GM18520 (cell line): Measurements from ENCODE around the gene HSD11B2.

ENCODE experiments used
- ATAC-seq: cut with Tn5 transposase; IDR thresholded peaks from one replicate; pipeline ENCODE4 v1.9.1; 2021; ENCODE audit not compliant: unreplicated experiment

HSD11B2 gene

GRCh38 chr16:67430977-67431774, at the start of gene HSD11B2:
Gene HSD11B2, plus strand, starts transcription at chr16:67431121. Its CDS starts 128 bp downstream, at chr16:67431249.
- no peak for ATAC-seq

- ATAC-seq: no peak
These were observed 47.6 kb upstream of the HSD11B2 start for GRCh38 chr16:67383284-67383683.

GRCh38 chr16:67384778-67385510, 46.0 kb upstream of the HSD11B2 start:
- no peak for ATAC-seq

GRCh38 chr16:67386861-67387455, 44.0 kb upstream of the HSD11B2 start:
- ATAC-seq: no peak

DNA sequence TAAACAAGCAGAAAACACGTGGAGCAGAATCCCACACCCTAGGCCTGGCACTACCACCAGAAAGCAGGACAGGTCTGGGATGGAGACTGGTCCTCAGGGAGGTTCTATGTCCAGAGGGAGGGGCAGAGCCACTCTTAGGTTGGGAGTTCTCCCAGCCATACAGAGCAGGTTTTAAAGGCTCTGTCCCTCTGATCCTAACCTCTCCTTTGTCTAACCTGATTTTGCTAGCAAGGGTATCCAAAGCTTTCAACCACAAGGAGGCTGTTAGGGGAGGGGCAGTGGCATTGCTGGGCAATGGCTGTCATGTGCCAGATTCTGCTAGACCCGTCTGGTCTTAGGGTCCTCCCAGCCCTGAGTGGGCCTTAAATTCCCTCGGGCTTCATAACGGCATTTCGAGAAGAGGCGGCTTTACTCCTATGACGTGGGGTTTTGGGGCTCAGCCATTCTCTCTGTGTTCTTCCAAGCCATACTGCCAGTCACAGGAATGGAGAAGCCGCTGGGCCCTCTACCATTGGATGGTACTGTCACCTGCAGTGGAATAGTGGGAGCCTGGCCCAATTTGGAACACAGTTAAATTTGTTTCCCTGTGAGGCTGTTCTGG, 43.3 kb upstream of the HSD11B2 start:
- no peak for ATAC-seq

DNA sequence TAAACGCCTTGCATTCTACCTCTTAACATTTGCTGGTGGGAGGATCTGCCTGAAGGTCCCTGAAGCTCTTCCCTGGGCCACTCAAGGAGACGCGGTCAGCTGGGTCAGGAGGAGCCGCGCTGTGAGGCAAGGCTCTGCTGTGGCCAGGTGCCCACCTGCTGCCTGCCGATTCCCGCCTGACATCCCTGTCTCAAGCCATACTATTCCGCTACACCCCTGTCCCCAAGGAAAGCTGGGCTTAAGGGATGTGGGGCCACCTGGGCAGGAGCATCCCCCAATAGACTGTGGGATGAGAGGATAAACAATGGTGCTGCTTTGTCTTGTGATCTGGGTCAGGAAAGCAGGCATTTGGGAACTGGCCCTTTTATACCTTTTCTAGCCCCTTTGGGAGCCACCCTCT, 42.7 kb upstream of the HSD11B2 start:
- ATAC-seq: no peak

- no peak for ATAC-seq
These were observed 42.3 kb upstream of the HSD11B2 start for GRCh38 chr16:67388591-67388990.

- no peak for ATAC-seq
These were observed 40.8 kb upstream of the HSD11B2 start for GRCh38 chr16:67389911-67390815.

DNA sequence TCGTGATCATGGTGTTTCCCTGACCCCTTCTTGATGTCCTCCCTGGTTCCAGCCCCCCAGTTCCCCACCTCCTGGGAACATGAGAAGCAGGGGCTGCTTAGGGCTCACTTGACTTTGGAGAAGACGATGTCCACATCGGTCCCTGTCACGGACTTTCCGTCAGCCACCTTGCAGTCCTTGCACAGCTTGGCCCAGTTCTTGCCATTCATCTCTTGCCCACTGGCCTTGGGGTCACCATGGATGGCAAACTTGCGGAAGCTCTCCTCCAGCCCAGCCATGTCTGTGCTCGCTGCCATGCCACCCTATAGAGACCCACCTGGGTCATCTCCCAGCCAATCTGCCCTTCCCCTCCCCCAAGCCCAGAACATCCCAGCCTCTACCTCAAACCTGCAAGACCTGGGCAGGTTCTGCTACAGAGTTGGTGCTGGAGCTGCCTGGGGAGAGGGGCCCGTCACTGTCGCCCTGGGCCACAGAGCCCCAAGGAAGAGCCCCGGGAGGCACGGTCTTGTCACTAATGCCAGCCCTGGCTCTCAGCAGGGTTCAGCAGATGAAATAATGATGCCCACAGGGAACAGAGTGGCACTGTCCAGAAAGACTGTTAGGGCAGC, 40.0 kb upstream of the HSD11B2 start:
- no peak for ATAC-seq

DNA sequence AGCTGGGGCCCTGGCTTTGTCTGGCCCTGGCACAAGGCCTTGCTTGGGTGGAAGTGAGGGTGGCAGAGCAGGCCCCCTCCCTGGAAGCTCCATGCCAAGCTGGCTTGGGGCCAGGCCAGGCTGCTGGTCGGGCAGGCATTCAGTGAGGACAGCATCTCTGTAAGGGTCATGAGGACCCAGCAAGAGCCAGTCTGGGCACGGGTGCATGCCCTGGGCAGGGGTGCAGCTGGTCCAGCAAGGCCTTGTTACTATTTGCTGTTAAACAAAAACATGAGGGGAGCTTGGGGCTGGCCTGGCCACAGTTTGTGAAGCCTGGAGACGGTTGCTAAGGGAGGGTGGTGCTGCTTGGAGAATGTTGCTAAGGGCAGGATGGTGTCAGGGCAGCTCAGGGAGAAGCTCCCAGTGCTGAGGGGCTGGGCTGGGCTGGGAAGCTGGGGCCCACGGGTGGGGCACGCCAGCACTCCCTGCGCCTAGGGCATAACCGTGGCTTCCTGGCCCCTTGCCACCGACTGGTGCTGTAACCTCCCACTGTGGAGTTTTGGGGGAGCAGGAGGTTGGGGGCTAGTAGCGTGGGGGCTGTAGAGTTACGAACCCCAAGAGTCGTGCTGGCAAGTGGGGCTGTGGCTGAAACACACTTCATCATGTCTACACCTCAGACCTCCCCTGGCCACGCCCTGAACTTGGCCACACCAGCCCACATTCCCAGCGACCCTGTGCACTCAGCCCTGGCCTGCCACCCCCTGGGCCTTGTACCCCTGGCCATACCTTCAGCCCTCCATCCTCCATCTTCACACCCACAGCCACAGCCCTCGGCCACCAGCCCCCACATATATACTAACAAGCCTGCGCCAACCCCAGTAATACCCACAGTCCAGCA, 39.3 kb upstream of the HSD11B2 start:
- no peak for ATAC-seq

DNA sequence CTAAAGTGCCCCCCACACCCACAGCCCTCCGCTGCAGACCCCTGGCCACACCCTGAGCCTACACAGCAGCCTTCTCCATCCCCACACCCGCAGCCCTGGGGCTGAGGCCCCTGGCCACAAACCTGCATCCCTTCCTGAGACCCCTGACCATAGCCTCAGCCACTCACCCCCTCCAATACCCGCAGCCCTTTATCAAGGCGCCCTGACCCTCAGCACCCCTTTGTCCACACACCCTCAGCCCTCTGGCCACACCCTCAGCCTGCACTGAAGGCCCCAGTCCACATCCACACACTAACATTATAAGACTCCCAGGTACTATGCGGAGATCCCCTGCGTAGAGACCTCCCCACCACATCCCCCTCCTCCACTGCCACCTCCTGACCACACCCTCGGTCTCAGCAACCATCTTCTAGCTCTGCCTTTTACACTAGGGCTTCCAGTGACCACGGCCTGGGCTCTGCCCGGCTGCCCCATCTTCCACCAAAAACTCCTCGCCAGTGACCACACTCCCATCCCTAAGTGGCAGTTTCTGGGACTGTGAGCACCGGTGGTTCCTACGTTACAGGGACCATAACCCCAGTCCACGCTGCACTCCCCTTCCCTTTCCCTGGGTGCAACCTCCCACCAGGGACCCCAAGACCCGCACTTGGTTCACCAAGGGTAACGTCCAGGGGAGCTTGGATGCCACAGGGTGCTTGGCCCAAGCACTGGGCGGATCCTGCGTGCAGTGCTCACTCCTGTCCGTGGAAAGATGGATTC, 38.4 kb upstream of the HSD11B2 start:
- ATAC-seq: no peak

GRCh38 chr16:67393111-67393787, 37.7 kb upstream of the HSD11B2 start, which contains the start of gene TPPP3:
Gene TPPP3, minus strand, starts transcription at chr16:67393498. Its CDS starts 2,387 bp downstream, at chr16:67391111.
- no peak for ATAC-seq

DNA sequence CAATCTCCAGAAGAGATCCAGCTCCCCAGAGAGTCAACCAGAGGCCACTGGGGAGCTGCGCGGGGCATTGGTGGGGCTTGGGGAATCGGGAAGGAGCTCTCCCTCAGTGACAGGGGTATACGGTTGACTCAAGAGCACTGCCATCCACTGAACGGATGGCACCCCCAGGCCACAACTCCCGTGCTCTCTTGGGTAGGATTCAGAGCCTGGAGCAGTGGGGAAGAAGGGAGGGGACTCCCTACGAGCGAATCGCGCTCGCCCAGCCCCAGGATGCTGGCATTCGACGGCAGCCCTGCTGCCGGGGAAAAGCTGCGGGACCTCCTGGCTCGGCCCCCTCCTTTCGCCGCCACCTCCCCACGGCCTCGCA, 37.1 kb upstream of the HSD11B2 start:
- no peak for ATAC-seq

GRCh38 chr16:67394155-67395104, 36.5 kb upstream of the HSD11B2 start:
- no peak for ATAC-seq

- ATAC-seq: no peak
These were observed 35.8 kb upstream of the HSD11B2 start for GRCh38 chr16:67395105-67395457.

GRCh38 chr16:67395458-67396158, 35.3 kb upstream of the HSD11B2 start:
- ATAC-seq: no peak
